Thyroid gland (tissue), 4 donors: ENCODE data around the gene PPDPF.

ENCODE experiments used
- CTCF ChIP-seq, 6 experiments: fragments of 200-600 bp in 3 of 6; fragments of 450-650 bp in 3 of 6; sonication (generic) in 3 of 6; IDR thresholded peaks; one replicate each; pipeline ENCODE4 v1.5.1; 2016 to 2019; ENCODE audit warnings: antibody characterized with exemption in 6 of 6, mild to moderate bottlenecking in 2 of 6, inconsistent platforms in 1 of 6, moderate library complexity in 1 of 6
- POLR2A ChIP-seq, 2 donors: fragments of 450-650 bp; IDR thresholded peaks; one replicate each; pipeline ENCODE4 v1.6.1; 2017; ENCODE audit warnings: antibody characterized with exemption in 2 of 2, mild to moderate bottlenecking in 2 of 2, moderate library complexity in 1 of 2

- TF ChIP-seq POLR2A (IDR thresholded peaks at IDR 0.05) = no peak
- no peak for TF ChIP-seq CTCF (IDR thresholded peaks at IDR 0.05)
These were observed 32.1 kb downstream of the PPDPF start for GRCh38 chr20:63552481-63553249.
